Astrocyte of the hippocampus (primary cell): ENCODE results near the gene PTPRN2.
"Not testable (repeated sequence)": the region's sequence is repeated elsewhere in the genome, so short reads cannot be mapped to it uniquely, and the experiment has no call there.

Experiments
- DNase-seq: peaks from one replicate; pipeline ENCODE4 v3.0.0; 2011; ENCODE audit warnings: low read depth, low spot score

PTPRN2 gene

DNA sequence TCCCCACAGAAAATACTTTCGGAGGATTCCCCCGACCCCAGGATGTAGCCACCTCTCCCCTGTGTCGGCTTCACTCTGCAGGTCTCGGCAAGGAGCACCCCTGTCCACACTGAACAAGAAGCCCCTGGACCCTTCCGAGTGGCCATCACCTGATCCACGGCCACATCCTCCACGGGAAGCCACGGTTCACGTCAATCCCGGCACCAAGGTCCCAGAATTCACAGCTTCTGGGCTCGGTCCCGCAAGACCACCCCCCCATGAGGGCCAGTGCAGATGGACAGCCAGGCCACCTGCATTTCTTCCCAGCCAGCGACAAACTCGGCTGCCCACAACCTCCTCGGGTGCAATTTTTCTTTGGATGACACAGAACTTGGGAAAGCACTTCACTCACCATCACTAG is 199.6 kb downstream of the PTPRN2 start:
- no peak for DNase-seq

DNA sequence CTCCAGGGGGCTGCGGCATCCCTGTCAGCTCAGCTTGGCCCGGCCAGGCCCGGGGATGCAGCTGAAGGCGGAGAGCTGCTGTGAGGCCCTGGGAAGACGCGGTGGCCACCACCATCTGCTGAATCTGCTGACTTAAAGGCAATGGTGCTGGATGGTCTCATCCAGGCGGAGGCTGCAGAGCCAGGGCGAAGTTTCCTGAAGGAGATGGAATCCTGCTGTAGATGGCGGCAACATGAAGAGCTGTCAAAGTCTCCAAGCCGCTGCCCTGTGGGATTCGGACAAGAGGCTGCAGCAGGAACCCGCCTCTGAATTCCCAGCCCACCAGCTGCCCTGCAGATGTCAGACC is 200.1 kb downstream of the PTPRN2 start:
- DNase-seq = no peak

DNA sequence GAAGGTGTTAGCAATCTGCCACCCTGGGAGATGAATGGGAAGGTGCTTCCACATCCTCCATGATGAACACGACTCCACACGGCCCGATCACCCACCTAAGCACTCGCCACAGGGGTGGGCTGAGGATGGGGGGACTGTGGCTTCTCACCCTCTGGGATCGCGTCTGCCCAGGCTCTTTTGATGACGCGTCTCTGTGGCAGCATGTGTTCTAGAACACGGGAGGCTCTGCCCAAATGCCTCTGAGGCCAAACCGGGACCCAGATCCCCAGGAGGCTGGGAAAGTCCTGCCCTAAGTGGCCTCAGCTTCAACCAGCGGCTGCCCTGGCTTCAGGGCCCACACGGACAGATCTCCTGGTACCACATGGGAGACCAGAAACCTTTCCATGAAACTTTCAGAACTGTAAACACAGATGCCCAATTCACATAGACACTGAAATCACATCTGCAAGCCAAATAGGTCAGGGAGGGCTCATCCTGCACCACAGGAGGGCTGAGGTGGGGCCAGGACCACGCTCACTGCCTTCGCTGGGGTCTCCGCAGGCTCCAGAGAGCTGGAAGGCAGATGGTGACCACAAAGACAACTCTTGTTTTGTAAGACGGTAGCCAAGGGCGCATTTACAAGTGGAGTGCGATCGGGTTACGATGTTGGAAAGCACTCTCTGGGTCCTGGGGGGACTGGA is 200.6 kb downstream of the PTPRN2 start:
- no peak for DNase-seq

DNA sequence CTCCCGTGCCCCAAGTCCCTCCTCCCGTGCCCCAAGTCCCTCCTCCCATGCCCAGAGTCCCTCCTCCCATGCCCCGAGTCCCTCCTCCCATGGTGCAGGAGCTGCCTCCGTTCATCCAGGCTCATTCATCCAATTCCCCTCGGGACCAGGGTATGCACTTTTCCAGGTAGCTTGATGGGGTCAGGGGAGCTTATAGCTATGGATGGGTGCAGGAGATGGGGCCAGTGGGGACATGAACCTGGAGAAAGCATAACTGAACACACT is 201.3 kb downstream of the PTPRN2 start:
- no peak for DNase-seq

DNA sequence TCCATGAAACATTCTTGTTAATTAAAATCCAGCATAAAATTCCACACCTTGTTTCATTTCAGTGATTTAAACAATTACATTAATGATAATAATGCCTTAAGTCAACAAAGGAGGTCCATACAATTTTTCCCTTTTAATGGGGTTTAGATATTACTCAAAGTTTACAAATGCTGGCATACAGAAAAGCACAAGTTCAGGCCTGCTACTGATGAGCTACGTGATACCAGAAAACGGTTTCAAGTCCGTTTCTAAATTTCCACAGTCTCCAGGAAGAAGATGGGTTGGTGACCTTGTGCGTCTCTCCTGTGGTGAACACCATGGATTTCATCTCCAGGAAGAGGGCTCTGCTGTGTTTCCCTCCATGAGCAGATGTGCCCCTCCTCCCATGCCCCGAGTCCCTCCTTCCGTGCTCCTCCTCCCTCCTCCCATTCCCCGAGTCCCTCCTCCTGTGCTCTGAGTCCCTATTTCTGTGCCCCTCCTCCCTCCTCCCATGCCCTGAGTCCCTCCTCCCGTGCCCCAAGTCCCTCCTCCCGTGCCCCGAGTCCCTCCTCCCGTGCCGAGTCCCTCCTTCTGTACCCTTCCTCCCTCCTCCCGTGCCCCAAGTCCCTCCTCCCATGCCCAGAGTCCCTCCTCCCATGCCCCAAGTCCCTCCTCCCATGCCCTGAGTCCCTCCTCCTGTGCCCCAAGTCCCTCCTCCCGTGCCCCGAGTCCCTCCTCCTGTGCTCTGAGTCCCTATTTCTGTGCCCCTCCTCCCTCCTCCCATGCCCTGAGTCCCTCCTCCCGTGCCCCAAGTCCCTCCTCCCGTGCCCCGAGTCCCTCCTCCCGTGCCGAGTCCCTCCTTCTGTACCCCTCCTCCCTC is 201.9 kb downstream of the PTPRN2 start:
- DNase-seq = not testable (repeated sequence)

GRCh38 chr7:158384746-158385145 is 202.9 kb downstream of the PTPRN2 start:
- no peak for DNase-seq

GRCh38 chr7:158383665-158384064 is 204.0 kb downstream of the PTPRN2 start:
- no peak for DNase-seq

GRCh38 chr7:158382363-158383254 is 205.0 kb downstream of the PTPRN2 start:
- no peak for DNase-seq

DNA sequence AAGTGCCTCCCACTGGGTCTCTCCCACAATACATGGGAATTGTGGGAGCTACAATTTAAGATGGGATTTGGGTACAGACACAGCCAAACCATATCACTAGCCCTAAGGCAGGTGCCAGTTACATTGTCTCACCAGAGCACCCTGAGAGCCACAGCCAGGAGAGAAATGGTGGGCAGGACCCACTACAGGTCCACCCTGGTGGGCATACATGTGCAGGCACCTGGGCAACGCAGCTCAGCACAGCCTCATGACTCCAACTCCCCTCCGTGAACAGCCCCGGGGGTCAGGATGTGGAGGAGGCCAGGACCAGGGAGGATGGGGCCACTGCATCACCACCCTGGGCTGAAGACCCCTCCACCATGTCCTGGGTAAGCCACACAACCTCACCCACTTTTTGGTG is 205.7 kb downstream of the PTPRN2 start:
- DNase-seq = no peak

- no peak for DNase-seq
These were observed 208.6 kb downstream of the PTPRN2 start for GRCh38 chr7:158378978-158379377.

GRCh38 chr7:158377800-158378623 is 209.6 kb downstream of the PTPRN2 start:
- no peak for DNase-seq

DNA sequence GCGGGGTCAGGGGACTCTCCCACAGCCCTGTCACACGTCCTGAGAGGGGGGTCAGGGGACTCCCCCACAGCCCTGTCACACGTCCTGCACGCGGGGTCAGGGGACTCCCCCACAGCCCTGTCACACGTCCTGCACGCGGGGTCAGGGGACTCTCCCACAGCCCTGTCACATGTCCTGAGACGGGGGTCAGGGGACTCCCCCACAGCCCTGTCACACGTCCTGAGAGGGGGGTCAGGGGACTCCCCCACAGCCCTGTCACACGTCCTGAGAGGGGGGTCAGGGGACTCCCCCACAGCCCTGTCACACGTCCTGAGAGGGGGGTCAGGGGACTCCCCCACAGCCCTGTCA is 210.8 kb downstream of the PTPRN2 start:
- DNase-seq = not testable (repeated sequence)

GRCh38 chr7:158376146-158376838 is 211.3 kb downstream of the PTPRN2 start:
- not testable (repeated sequence) for DNase-seq

- DNase-seq = no peak
These were observed 212.6 kb downstream of the PTPRN2 start for GRCh38 chr7:158375034-158375433.

DNA sequence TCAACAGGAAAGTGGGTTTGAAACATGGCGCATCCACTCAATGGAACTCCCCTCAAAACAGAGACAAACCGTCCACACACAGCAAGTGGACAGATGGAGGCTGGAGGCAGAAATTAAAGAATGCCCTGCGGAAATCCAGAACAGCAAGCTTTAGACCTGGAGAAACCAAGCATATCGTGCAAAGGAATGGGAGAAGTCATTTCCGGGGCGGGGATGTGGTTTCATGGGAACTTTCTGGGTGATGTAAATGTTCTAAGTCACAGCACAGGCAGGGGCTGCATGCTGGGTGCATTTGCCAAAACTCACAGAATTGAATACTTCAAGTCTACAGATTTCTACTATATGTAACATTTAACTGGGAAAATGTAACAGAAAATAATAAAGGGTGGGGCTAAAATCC is 213.0 kb downstream of the PTPRN2 start:
- no peak for DNase-seq

- DNase-seq = no peak
These were observed 213.5 kb downstream of the PTPRN2 start for GRCh38 chr7:158374146-158374545.

GRCh38 chr7:158373476-158374133 is 214.0 kb downstream of the PTPRN2 start:
- no peak for DNase-seq

- DNase-seq = no peak
These were observed 215.0 kb downstream of the PTPRN2 start for GRCh38 chr7:158372400-158373342.

DNA sequence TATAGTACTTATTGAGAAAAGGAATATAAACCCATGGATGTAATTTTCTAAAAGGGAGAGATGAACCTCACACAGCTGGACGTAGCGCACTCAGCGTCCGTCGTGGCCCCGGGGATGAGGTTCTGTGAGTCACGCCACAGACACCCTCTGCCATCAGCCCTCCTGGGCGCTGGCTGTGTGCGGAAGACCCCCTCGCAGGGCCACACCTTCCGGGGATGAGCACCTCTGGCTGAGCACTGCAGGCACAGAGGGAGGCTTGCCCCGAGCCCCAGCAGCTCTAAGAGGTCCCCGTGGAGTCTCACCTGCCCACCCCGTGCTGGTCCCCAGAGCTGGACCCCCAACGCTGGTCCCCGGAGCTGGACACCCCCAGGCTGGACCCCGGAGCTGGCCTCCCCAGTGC is 215.8 kb downstream of the PTPRN2 start:
- no peak for DNase-seq
